GM21367 (cell line): ENCODE data around the gene USP10.
"Not testable (repeated sequence)": the region's sequence is repeated elsewhere in the genome, so short reads cannot be mapped to it uniquely, and the experiment has no call there.

Source experiments
- ATAC-seq: cut with Tn5 transposase; IDR thresholded peaks from one replicate; pipeline ENCODE4 v1.9.1; 2021; ENCODE audit not compliant: unreplicated experiment

The USP10 gene

DNA sequence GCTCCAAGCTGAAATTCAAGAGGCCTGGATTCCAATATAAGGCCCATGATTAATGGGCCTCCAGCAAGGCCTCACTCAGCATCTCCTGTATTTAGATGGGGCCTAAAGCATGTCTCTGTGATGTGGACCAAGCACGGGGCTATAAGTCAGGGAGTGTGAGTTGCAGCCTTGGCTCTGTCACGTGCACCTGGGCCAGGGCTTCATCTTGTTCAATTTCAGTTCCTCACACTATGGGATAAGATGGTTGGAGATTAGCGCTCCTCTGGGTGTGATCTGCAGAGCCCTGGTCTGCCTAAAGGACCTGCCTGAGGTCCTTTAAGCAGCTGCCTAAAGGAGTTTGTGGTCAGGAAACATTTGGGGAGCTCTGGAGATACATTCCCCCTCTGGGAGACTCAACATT, 26.2 kb upstream of the USP10 start:
- ATAC-seq: no peak

GRCh38 chr16:84675423-84675822, 24.4 kb upstream of the USP10 start:
- no peak for ATAC-seq

GRCh38 chr16:84675884-84676283, 23.9 kb upstream of the USP10 start:
- ATAC-seq: no peak

DNA sequence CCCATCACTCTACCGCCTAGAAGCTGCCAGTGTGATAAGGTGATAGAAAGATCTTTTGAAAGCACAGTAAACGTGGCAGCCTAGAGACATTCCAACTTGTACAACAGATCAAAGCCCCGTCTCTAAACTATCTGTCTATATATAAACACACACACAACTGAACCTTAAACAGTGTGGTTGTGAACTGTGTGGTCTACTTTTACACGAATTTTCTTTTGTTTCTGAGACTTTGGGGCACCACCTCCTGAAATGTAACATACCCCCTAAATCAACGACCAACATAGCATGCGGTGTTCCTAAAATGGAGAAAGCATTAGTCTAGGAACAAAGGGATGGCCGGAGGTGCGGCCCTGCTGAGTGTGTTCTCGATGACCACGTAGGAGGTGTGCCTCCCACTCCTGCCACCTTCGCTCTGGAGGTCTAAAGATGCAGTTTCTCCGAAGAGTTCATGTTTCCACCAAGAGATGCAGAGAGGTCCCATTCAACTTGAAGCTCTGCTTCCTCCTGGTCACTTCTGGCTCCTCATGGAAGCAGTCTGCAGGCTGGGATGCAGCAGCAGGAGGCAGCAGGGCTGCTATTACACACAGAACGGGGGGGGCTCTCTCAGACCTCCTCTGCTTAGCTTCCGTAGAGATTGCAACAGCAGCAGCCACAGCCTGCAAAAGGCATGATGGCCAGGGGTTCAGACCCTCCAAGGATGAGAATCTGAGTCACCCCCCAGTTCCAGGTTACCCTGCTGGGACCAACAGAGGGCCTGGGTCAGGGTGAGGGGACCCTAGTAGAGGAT, 22.6 kb upstream of the USP10 start:
- ATAC-seq: no peak

- ATAC-seq: no peak
Measured at GRCh38 chr16:84677849-84678248, 22.0 kb upstream of the USP10 start.

GRCh38 chr16:84678541-84678940, 21.3 kb upstream of the USP10 start:
- no peak for ATAC-seq

DNA sequence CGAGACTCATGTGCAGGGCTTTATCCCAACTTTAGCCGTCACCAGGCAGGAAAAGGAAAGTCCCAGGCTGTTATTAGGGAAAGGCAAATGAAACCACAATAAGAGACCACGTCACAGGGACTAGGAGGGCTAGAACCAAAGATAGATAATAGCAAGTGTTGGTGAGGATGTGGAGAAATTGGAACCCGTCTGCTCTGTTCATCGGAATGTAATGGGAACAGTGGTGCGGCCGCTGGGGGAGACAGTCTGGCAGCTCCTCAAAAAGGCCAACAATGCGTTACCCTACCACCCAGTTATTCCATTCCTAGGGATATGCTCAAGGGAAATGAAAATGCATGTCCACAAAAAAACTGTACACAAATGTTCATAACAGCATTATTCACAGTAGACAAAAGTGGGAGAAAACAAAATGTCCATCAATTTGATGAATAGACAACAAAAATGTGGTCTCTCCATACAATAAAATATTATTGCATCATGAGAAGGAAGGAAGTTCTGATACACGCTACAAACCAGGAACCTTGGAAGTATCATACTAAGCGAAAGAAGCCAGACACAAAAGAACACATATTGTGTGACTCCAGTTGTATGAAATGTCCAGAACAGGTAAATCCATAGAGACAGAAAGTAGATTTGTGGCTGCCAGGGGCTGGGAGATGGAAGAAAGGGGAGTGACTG, 19.5 kb upstream of the USP10 start:
- ATAC-seq: no peak

DNA sequence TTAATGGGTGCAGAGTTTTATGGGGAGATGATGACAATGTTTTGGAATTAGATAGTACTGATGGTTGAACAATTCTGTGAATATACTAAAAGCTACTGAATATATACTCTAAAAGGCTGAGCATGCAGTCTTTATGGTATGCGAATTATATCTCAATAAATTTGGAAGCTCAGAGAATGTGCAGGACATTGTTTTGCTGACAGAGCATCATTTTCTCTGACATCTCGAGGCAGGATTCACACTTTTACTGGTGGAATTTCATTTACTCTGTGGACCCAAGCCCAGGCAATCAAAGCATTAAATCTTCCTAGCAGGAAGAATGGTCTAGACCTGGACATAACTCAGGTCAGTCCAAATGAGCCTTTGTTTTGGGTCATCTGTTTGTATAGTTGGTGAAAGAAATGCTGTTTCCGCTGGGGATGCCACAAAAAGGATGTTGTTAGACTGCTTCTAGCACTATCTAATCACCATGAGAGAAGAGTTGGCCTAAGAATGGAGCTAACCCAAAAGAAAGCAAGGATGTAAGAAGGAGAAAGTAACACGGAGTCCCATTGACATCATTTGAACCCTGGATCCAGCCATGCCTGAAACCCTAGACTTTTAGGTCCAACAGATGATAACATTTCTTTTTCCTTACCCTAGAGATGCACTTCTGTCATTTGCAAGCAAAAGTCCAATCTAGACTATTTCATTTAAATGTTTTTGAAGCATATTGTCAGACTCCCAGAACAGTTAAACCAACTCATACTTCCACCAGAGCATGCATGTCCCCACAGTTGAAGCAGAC, 18.8 kb upstream of the USP10 start:
- ATAC-seq: no peak

- ATAC-seq: no peak
Measured at GRCh38 chr16:84683691-84684591, 15.9 kb upstream of the USP10 start.

GRCh38 chr16:84684592-84684965, 15.2 kb upstream of the USP10 start:
- no peak for ATAC-seq

GRCh38 chr16:84685210-84685609, 14.6 kb upstream of the USP10 start:
- no peak for ATAC-seq

GRCh38 chr16:84686707-84687298, 13.0 kb upstream of the USP10 start:
- no peak for ATAC-seq

- peak; percentile 80 for ATAC-seq
Measured at GRCh38 chr16:84687715-84688114, 12.1 kb upstream of the USP10 start.

DNA sequence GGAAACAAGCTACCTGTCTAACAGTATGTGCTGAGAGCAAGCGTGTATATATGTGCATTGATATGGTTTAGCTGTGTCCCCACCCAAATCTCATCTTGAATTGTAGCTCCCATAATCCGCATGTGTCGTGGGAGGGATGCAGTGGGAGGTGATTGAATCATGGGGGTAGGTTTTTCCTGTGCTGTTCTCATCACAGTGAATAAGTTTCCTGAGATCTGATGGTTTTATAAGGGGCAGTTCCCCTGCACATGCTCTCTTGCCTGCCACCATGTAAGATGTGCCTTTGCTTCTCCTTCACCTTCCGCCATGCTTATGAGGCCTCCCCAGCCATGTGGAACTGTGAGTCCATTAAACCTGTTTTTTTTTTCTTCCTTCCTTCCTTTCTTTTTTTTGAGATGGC, 11.6 kb upstream of the USP10 start:
- ATAC-seq: not testable (repeated sequence)

DNA sequence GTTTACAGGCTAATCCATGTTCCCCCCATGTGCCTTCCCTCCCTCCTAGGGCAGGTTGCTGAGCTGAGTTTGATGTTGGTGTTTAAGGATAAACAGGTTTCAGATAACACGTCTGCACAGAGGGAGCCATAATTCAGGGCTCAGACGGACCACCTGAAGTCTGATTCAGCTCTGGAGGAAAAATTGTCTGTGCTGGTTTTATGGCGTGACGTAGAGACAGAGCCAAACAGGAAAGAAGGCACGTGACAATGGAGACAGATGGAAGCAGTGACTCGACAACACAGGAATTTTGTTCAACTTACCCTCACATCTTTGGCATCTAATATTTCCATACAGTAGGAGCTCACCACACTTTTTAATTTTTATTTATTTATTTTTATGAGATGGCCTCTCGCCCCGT, 10.7 kb upstream of the USP10 start:
- no peak for ATAC-seq

GRCh38 chr16:84690088-84690819, 9.5 kb upstream of the USP10 start:
- ATAC-seq: no peak

- ATAC-seq: no peak
Measured at GRCh38 chr16:84692451-84693214, 7.2 kb upstream of the USP10 start.

GRCh38 chr16:84693869-84694268, 5.9 kb upstream of the USP10 start:
- not testable (repeated sequence) for ATAC-seq

GRCh38 chr16:84694980-84695379, 4.8 kb upstream of the USP10 start:
- ATAC-seq: no peak
